Stomach smooth muscle (tissue), 2 donors: ENCODE results near the gene MEPE.
"Not testable (repeated sequence)": the region's sequence is repeated elsewhere in the genome, so short reads cannot be mapped to it uniquely, and the experiment has no call there.

Experiments used
- H3K27ac ChIP-seq: one replicate; pipeline ENCODE4 v1.7.0; 2013; ENCODE audit warnings: mild to moderate bottlenecking, low read length, inconsistent platforms
- H3K27me3 ChIP-seq, 2 donors: one replicate each; pipeline ENCODE4 v1.7.0; 2013; ENCODE audit warnings: low read length in 2 of 2; ENCODE audit not compliant: insufficient read depth in 2 of 2, control insufficient read depth in 1 of 2
- H3K36me3 ChIP-seq, 2 donors: one replicate each; pipeline ENCODE4 v1.7.0; 2013; ENCODE audit warnings: low read length in 2 of 2; ENCODE audit not compliant: control insufficient read depth in 2 of 2, insufficient read depth in 2 of 2
- H3K4me1 ChIP-seq: one replicate; pipeline ENCODE4 v1.7.0; 2013; ENCODE audit warnings: low read length; ENCODE audit not compliant: control insufficient read depth, insufficient read depth
- H3K4me3 ChIP-seq, 2 donors: one replicate each; pipeline ENCODE4 v1.7.0; 2013; ENCODE audit warnings: low read length in 2 of 2
- H3K9ac ChIP-seq, 2 donors: one replicate each; pipeline ENCODE4 v1.7.0; 2013; ENCODE audit warnings: low read length in 2 of 2, mild to moderate bottlenecking in 1 of 2
- H3K9me3 ChIP-seq, 2 donors: one replicate each; pipeline ENCODE4 v1.7.0; 2013; ENCODE audit warnings: low read length in 2 of 2; ENCODE audit not compliant: control insufficient read depth in 2 of 2
- donor health status: healthy.
- donor health status: Pancreatic carcinoma.

MEPE gene

GRCh38 chr4:87882321-87882720 lies 49.6 kb downstream of the MEPE start:
- Histone ChIP-seq H3K4me3 (no peak overlapping the region), H3K9ac (no peak overlapping the region), H3K36me3 (no peaks in the 10 kb centered on the region), H3K4me1 (no peaks in the 10 kb centered on the region), H3K27ac (no peak overlapping the region), H3K27me3 (no peaks in the 10 kb centered on the region), H3K9me3 (no peaks in the 10 kb centered on the region)

- no peaks in the 10 kb centered on the region for H3K9me3 ChIP-seq
- no peak overlapping the region for H3K4me3 ChIP-seq
- no peak overlapping the region for H3K9ac ChIP-seq
- no peaks in the 10 kb centered on the region for H3K4me1 ChIP-seq
- H3K27ac ChIP-seq: no peak overlapping the region
- H3K27me3 ChIP-seq: no peaks in the 10 kb centered on the region
- no peaks in the 10 kb centered on the region for H3K36me3 ChIP-seq
These were observed 50.1 kb downstream of the MEPE start for GRCh38 chr4:87882861-87883260.

- H3K27ac ChIP-seq: no peak overlapping the region
- no peaks in the 10 kb centered on the region for H3K27me3 ChIP-seq
These were observed 52.3 kb downstream of the MEPE start for GRCh38 chr4:87884976-87885549.

GRCh38 chr4:87886083-87886482 lies 53.3 kb downstream of the MEPE start:
- Histone ChIP-seq H3K27me3 (no peaks in the 10 kb centered on the region), H3K27ac (no peak overlapping the region)

More at GRCh38 chr4:87884976-87885549, 52.3 kb downstream of the MEPE start:
- Histone ChIP-seq H3K36me3 (no peaks in the 10 kb centered on the region), H3K4me1 (no peaks in the 10 kb centered on the region), H3K9ac (no peak overlapping the region), H3K9me3 (peaks cover 0 to 3% of the 10 kb centered on the region in 2 donors), H3K4me3 (no peak overlapping the region)

GRCh38 chr4:87890753-87891152 lies 58.0 kb downstream of the MEPE start:
- H3K4me1 ChIP-seq, H3K27ac ChIP-seq, H3K27me3 ChIP-seq, H3K36me3 ChIP-seq, H3K9me3 ChIP-seq, H3K9ac ChIP-seq, H3K4me3 ChIP-seq: not testable (repeated sequence)

More at GRCh38 chr4:87886083-87886482, 53.3 kb downstream of the MEPE start:
- H3K9ac ChIP-seq: no peak overlapping the region
- peaks cover 0 to 3% of the 10 kb centered on the region in 2 donors for H3K9me3 ChIP-seq
- H3K4me1 ChIP-seq: no peaks in the 10 kb centered on the region
- H3K36me3 ChIP-seq: no peaks in the 10 kb centered on the region
- no peak overlapping the region for H3K4me3 ChIP-seq

GRCh38 chr4:87895964-87896621 lies 63.3 kb downstream of the MEPE start:
- H3K27me3 ChIP-seq: no peaks in the 10 kb centered on the region
- no peaks in the 10 kb centered on the region for H3K36me3 ChIP-seq
- no peaks in the 10 kb centered on the region for H3K9me3 ChIP-seq
- no peak overlapping the region for H3K27ac ChIP-seq
- H3K4me3 ChIP-seq: no peak overlapping the region
- H3K4me1 ChIP-seq: no peaks in the 10 kb centered on the region
- no peak overlapping the region for H3K9ac ChIP-seq
